NCI-H128 (cell line): ENCODE results near the gene OPN4.

Experiments used
- DNase-seq: peaks from one replicate; lab custom pipeline; 2025; ENCODE audit not compliant: unreplicated experiment; lab: John Stamatoyannopoulos, UW

The OPN4 gene

DNA sequence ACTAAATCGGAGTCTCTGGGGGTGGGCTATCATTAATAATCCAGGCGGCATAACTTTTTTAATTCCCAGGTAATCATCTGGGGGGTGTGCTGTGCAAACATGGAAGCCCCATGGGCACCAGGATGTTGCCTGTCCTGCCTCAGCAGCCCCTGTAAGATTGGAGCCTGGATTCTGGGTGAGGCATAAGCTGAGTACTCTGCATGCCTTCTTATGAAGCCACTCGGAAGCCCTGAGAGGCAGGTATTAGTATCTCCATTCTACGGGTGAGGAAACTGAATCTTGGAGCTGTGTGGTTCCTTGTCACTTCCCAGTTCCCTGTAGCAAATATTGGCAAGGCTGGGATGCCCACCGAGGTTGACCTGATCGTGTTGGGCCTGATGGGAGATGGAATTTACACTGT is 7.4 kb upstream of the OPN4 start:
- DNase-seq = no peak

DNA sequence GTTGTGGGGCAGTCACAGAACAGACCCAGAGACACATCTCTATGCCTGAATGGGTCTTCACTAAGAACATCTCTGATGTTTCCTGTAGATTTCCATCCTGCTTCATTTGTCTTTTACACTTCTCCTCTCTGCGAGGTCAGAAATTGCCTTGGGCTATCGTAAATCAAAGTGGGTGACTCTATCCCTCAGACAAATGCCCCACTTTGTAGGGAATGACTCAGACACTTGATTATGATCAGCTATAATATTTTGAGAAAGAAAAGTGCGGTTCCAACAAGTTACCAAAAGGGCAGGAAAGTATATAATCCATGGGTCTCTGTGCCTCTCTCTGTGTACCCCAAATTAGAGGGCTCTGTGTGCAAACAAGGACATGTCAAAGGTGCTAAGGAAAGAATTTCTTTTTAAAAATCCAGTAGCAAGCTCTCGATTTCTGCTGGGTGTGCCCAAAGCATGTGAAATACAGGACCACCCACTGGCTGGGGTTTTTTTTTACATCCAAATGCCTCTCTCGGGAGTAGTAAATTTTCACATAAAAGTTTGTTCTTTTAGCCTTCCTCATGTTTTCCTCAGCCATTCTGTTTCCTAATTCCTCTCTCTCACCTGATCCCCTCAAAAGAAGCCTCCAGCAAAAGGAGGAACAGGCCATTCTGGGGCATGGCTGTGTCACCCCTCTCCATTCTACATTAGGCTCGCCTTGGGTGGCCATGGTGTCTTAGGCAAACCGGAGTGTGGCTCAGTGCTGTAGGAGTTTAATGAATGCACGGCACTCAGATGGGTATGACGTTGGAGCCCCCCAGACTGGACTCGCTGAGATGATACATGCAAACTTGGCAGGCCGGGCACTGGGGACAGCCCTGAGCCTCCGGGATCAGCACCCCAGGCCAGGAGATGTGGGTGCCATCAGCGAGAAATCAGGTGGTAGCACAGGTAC is 6.3 kb upstream of the OPN4 start:
- DNase-seq = no peak

DNA sequence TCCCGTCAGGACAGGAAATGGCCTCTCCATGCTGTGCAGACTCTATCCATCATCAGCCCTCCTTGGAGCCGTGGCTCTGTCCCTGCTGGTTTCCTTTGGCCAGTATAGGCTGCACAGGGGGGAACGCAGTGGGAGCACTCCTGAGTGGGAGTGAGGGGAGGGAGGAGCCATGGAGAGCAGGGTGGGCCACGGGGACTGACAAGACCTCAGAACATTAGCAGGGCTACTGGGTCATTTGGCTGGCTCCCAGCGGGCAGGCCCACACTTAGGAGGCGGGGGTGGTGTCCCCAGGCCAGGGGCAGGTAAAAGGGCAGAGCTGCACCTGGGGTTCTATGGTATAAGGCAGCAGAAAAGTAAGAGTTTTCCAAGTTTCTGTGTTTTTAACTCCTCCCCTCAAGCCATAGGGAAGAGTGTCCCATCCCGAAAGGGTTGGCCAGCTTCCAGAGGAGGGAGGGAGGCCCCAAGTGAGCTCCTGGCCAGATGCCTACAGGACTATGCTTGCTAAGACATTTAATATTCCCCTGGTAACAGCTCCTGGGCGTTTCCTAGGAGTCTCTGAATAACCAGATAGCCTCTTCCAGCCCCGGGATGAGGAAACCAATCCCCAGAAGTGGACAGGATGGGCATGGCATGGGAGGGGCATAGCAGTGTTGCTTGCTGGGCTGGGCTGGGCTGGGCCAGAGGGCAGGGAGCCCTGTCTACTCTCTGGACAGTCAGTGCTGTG is 5.5 kb upstream of the OPN4 start:
- DNase-seq = no peak

DNA sequence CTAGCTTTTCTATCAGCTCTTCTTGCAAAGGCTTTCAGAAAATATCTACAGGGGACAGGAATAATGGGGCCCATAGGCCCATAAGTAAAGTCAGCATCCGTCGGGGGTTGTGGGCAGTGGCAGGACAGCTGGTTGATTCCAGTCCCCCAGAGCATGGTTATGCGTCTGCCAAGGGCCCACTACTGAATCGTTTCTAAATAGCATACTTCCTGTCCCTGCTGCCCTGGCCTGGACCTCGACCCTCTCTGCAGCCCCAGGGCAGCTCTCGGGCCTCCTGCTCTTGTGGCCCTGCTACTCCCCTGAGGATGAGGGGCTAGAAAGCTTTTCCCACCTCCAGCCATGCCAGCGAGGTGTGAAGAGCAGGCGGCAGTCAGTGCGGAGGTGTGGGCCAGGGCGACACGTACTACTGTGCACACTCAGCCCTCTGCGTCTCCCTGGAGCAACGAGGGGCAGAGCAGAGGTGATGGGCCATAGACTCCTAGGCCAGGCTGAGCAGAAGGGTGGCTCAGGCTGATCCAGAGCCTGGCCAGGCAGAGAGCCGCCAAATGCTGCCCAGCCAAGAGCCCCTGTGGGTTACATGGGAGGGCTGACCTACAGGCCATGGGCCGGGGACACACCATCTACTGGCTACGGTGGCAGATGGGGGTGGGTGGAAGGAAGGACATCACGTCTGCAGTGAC is 4.7 kb upstream of the OPN4 start:
- no peak for DNase-seq

DNA sequence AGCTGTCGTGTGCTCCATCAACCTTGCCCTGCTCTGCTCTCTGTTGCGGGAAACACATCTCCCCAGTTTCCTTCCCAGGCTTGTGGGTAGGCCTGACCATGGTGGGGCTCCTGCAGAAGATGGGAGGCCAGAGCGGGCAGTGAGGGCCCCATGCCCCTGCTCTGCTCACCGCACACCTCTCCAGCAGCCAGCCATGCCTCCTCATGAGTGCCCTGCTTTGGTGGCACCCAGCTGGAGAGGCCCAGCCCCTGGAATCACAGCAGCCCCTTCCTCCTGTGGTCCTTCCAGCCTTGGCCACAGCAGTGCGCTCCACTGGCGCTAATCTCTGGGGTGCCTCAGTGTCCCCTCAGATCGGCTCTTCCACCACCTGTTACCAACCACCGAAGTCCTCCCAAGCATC is 4.2 kb upstream of the OPN4 start:
- no peak for DNase-seq

DNA sequence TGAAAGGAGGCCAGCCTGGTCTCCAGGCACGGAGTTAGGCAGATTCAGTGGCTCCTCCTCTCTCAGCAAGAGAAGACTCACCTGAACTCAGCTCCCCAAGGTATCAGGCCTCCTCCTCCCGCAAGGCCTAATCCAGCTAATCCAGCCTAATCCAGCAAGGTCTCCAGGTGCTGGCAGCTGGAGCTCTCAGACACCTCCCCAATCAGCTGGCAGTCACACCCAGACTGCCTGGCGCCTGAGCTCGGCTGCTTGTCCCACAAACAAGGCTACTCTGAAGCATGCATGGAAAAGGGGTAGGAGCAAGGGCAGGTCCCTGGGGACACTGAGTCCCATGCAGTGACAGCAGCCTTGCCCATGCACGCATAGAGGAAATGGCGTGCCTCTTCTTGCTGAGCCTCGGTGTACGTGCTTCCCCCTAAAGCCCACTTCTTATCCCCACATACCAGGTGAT is 3.3 kb upstream of the OPN4 start:
- DNase-seq = no peak

DNA sequence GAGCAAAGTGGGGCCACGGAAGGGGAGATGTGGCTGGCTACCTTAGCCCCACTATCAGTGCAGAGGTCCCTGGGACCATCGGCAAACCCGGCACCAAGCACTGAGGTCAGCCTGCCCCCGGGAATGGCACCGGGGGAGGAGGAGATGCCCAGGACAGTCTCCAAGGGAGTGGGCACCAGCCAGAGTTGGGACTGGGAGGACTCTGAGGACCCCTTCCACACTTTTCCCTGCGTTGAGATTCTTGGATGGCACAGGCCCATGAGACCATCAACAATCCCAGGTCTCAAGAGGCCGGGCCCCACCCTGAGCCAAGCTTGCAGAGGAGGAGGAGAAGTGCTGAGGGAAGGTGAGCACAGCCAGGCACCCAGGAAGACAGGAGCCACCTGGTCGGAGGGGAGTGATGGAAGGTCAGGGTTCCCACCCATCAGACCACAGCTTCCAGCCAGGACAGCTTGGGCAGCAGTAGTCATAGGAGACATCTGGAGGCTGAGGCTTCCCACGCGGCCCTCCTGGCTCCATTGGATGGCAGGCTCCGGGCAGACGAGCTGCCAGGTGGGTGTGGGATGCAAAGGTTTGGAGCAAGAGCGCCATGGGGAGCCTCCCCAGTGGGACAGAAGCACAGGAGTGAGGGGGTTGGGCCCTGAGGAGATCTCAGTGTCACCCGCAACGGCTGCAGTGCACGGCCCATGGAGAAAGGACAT is 2.6 kb upstream of the OPN4 start:
- DNase-seq = no peak

DNA sequence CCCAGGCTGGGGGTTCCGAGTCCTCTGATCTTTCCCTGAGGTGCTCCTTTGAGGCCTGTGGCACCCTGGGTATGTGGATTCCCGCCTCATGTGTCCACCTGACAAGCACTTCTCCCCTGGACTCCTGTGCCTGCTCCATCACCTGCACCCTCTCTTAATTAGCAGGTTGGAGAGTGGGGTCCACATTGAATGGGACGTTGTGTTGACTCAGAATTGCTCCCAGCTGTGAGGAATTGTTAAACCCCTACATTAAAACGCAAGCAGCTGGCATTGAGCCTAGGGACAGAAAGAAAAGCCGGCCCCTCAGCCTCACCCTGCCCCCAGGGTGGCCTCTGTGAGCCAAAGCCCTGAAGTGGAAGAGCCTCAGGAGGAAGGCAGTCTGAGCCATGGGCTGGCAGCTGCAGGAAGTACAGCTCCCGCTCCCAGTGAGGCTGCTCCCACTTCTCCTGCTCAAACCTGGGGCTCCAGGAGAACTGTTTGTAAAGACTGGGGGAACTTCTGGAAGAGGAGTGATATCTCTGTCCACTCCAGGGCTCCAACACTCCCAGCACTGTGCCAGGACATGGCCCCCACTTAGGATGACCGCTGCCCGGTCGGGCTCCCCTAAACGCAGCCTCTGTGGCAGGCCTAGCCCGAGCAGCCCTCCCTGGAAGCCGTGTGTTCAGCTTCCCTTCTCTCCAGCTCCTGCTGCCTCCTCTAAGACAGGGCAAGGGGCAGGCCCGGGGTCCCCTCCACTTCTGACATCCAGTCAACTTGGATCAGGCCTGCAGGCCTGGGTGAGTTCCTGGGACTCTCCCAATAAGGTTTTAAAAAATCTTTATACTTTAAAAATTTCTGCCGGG is 1.8 kb upstream of the OPN4 start:
- peak; percentile 52 for DNase-seq

DNA sequence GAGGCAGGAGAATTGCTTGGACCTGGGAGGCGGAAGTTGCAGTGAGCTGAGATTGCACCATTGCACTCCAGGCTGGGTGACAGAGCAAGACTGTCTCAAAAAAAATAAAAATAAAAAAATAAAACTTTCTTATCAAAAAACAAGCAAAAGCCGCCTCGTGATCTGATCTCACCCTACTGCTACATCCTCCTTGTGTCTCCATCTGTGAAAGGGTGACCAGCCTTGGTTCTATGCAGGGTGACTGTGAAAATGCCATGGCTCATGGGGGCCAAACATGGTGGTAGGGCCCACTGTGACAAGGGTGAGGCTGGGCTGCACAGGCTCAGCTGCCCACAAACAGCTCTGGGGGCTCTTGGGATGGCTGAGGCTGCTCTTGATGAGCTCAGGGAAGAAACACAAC is 968 bp upstream of the OPN4 start:
- DNase-seq = no peak

DNA sequence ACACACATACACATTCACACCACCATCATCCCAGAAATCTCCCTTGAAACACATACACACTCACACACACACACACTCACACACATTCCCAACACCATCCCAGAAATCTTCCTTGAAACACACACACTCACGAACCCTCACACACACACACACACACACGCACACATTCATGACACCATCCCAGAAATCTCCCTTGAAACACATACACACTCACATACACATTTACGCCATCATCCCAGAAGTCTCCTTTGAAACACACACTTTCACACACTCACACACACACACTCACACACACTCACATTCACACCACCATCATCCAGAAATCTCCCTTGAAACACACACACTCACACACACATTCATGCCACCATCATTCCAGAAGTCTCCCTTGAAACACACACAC is 360 bp upstream of the OPN4 start:
- no peak for DNase-seq

DNA sequence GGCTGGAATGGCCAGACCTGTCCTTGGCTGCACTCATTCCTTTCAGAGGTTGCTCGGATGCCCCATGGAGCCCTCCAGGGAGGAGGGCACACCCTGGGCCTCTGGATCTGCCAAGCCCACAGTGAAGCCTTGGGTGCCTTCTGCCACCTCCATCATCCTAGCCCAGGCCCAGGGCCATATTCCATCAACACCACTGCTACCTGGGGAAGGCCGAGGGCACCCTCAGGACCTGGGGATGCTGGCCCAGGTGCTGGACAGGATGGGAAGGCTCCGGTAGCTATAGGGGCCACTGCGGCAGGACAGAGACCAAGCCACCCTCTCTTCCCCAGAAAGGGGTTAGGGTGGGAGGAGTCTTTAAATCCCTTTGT is 810 bp downstream of the OPN4 start:
- DNase-seq = no peak

DNA sequence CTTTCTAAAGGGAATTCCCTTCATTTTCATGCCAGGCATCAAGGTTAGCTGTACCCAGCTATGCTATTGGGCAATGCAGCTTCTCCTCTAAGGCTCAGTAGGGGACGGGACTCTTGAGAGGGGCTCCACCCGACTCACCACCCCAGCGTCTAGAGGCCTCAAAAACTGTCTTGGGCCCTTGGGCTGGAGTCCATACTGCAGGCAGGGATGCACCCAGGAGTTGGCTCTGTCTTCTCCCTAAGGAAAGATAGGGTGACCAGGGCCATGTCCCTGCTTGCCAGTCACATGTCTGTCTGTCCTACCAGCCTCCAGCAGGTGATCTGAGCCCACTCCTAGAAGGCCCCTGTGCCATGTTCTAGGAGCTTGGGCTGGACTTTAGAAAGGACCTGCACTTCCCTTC is 1.2 kb downstream of the OPN4 start:
- DNase-seq = no peak

DNA sequence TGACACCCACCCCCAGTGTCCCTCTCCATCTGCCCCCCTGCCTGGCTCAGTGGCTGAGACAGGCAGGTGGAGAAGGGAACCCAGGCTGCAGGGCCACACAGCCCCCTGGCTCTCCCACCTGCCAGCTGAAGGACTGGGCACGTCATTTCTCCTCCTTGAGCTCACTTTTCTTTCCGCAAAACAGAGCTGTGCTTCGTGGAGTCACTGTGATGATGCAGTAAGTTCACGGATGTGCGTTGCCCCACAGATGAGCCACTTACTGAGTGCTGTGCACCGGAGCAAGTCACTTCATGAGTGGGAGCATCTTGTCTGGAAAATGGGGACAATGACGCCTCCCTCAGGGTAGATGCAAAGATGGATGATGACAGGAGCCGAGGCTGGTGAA is 2.7 kb downstream of the OPN4 start:
- DNase-seq = no peak

DNA sequence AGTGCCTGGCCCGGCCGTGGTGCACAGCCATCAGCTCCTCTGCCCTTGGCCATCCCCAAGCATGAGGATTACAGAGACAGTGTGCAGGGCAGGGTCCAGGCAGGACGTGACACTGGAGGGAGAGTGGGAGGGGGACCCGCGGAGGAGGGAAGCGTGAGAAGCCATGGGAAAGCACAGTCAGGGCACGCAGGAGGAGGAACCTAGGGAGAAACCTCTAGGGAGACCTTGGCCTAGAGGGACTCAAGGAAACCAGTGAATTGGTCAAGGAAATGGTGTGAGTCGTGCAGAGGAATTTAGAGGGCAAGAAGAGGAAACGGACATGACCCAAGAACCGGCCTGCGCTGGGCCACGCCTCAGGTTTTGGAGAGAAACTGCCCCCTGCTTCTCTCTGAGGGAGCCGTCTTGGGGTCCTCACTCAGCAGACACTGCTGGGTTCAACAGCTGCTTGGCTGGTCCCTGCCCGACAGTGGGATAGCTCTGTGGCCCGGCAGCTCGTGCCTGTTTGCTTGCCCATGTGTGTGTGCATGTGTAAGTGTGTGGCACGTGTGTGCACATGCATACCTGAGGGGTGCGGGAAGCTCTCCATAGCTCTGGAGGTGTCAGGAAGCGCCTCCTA is 3.2 kb downstream of the OPN4 start:
- no peak for DNase-seq

DNA sequence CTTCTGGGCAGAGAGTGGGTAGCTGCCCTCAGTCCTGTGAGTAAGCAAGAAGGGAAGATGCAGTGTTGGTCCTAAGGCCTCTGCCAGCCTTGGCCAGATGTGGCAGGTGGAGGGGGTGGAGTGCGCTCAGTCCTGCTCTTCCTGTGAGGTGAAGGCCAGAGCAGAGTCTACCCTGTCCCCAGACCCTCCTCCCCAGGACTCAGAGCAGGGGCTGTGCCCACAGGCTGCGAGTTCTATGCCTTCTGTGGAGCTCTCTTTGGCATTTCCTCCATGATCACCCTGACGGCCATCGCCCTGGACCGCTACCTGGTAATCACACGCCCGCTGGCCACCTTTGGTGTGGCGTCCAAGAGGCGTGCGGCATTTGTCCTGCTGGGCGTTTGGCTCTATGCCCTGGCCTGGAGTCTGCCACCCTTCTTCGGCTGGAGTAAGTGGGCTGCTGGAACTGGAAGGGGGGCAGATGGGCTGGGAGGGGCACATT is 4.0 kb downstream of the OPN4 start:
- no peak for DNase-seq

DNA sequence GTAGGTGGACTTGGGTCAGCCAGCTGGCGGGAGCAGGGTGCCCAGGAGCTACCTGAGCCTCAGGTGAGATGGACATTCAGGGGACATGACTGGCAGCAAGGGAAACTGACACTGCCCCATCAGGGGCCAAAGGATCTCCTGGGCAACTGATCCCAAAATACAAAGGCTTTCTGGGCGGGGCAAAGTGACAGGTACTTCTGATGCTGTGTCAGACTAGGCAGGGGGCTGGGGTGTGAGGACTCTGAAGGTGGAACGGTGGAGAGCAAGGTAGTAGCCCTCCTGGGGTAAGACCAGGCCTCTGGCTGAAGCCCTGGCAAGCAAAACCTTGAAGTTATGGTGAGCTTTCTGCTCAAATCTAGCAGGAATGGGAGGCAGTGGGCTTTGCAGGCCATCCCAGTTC is 4.4 kb downstream of the OPN4 start:
- no peak for DNase-seq

DNA sequence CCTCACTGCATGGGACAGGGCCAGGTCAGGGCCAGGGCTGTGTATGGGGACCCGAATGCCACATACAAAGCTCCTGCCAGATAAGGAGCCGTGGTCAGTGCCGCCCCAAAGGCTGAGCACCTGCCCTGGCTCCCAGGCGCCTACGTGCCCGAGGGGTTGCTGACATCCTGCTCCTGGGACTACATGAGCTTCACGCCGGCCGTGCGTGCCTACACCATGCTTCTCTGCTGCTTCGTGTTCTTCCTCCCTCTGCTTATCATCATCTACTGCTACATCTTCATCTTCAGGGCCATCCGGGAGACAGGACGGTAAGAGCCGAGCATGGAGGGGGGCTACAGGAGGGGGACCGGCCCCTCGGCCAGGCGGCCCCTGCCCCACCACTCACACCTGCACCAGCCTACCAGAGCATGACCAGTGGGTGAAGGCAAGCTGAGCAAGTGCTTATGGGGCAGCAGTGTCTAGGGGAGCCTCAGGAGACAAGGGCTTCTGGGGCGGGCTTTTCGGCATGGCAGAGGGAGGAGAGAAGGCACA is 4.9 kb downstream of the OPN4 start:
- no peak for DNase-seq

DNA sequence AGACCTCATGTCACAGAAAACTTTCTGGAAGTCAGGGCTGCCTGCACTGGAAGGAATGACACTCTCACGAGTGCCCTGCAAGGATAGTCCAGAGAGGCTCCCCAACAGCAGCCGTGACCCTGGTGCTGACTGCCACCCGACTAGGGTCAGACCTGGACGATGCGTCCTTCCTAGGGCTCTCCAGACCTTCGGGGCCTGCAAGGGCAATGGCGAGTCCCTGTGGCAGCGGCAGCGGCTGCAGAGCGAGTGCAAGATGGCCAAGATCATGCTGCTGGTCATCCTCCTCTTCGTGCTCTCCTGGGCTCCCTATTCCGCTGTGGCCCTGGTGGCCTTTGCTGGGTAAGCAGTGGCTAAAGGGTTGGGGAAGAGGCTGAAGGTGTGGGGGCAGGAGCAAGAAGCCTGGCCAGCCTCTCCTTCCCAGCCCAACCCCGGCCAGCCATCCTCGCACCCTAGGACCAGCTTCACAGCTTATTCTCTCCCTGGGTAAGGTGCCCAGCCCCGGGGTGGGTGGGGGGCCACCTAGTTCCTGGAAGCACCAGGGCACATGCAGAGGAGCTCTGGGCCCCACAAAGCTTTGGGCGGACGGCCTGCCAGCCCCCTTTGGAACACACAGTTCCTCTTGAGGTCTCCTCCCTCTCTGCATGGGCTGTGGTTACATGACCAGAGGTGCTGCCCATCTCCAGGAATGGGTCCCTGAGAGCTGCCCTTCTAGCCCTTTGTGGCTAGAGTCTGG is 5.5 kb downstream of the OPN4 start:
- no peak for DNase-seq
